Measurements from ENCODE around the gene USF2. TPM values are rescaled to one million over a fixed set of nuclear protein-coding genes. Genes with fewer than 3 reads are reported as not detected.

Gene USF2
- total RNA-seq, result 41.4 and 53.7 TPM in 2 replicates

GRCh38 chr19:35268536-35269437, at the start of gene USF2:
Gene USF2, plus strand, starts transcription at chr19:35268962. Its CDS starts 140 bp downstream, at chr19:35269102.

GRCh38 chr19:35228177-35228930, 40.4 kb upstream of the USF2 start, which contains the start of gene FAM187B:
Gene FAM187B, minus strand, starts transcription at chr19:35228739. Its CDS starts 59 bp downstream, at chr19:35228680.

GRCh38 chr19:35248310-35249145, 20.2 kb upstream of the USF2 start, which contains the start of gene LSR:
Gene LSR, plus strand, starts transcription at chr19:35249002. Its CDS starts 21 bp downstream, at chr19:35249023.

GRCh38 chr19:35291916-35292315, 23.2 kb downstream of the USF2 start, which contains the start of gene MAG:
Gene MAG, plus strand, starts transcription at chr19:35292161. Its CDS starts 3,248 bp downstream, at chr19:35295409.

GRCh38 chr19:35328851-35329285, 60.1 kb downstream of the USF2 start, which contains the start of gene CD22:
Gene CD22, plus strand, starts transcription at chr19:35329187. Its CDS starts 2,854 bp downstream, at chr19:35332041.

Other genes with a start within 250 kb of the USF2 start
- gene SCN1B, start 238.5 kb upstream of the USF2 start, total RNA-seq, result 0.48 TPM in 1 of 2 replicates, not detected in the other
- 0.72 TPM in 1 of 2 replicates, not detected in the other for gene HPN, start 227.2 kb upstream of the USF2 start, total RNA-seq
- gene FXYD3, start 153.1 kb upstream of the USF2 start, total RNA-seq, result 346 and 846 TPM in 2 replicates
- under 0.01 TPM in 1 of 2 replicates, not detected in the other for gene LGI4, start 133.9 kb upstream of the USF2 start, total RNA-seq
- not detected in 2 replicates for gene FXYD1, start 130.1 kb upstream of the USF2 start, total RNA-seq
- gene FXYD7, start 125.7 kb upstream of the USF2 start, total RNA-seq, result not detected in 2 replicates
- 8.2 and 12.8 TPM in 2 replicates for gene FXYD5, start 114.2 kb upstream of the USF2 start, total RNA-seq
- not detected in 2 replicates for gene FAM187B, start 40.2 kb upstream of the USF2 start, total RNA-seq
- 45.0 and 50.6 TPM in 2 replicates for gene LSR, start 20.0 kb upstream of the USF2 start, total RNA-seq
- gene HAMP, start 13.6 kb downstream of the USF2 start, total RNA-seq, result under 0.01 TPM in 1 of 2 replicates, not detected in the other
- gene MAG, start 23.2 kb downstream of the USF2 start, total RNA-seq, result not detected in 2 replicates
- not detected in 2 replicates for gene CD22, start 60.2 kb downstream of the USF2 start, total RNA-seq
- gene FFAR1, start 78.9 kb downstream of the USF2 start, total RNA-seq, result under 0.01 TPM in 1 of 2 replicates, not detected in the other
- gene FFAR3, start 89.5 kb downstream of the USF2 start, total RNA-seq, result not detected in 2 replicates
- not detected in 2 replicates for gene GPR42, start 102.1 kb downstream of the USF2 start, total RNA-seq
- gene FFAR2, start 179.3 kb downstream of the USF2 start, total RNA-seq, result 0.24 TPM in 1 of 2 replicates, not detected in the other
- 3.1 TPM in 1 of 2 replicates, not detected in the other for gene KRTDAP, start 221.5 kb downstream of the USF2 start, total RNA-seq
- 75.0 and 131 TPM in 2 replicates for gene DMKN, start 244.7 kb downstream of the USF2 start, total RNA-seq